Aorta (tissue), 5 donors: ENCODE data around the gene DMRTA1. TPM values are rescaled to one million over a fixed set of nuclear protein-coding genes. Genes with fewer than 3 reads are reported as not detected.

Experiments
- ATAC-seq: fragments of 200-7000 bp; cut with Tn5 transposase; one replicate; pipeline ENCODE4 v1.9.1; 2022; ENCODE audit warnings: moderate library complexity; ENCODE audit not compliant: low FRiP score
- DNase-seq, 2 donors: peaks; one replicate each; pipeline ENCODE4 v3.0.0-alpha.2; 2020
- H3K27ac ChIP-seq, 2 donors: one replicate each; pipeline ENCODE4 v1.5.1; 2013; ENCODE audit warnings: low read length in 2 of 2, mild to moderate bottlenecking in 2 of 2, moderate library complexity in 2 of 2, control low read depth in 1 of 2, inconsistent platforms in 1 of 2, low read depth in 1 of 2
- H3K27me3 ChIP-seq, 2 donors: one replicate each; pipeline ENCODE4 v1.6.1; 2013; ENCODE audit warnings: control low read depth in 1 of 2, low read length in 1 of 2, mild to moderate bottlenecking in 1 of 2, moderate library complexity in 1 of 2; ENCODE audit not compliant: insufficient read depth in 2 of 2, control insufficient read depth in 1 of 2
- H3K36me3 ChIP-seq, 2 donors: one replicate each; pipeline ENCODE4 v1.6.1; 2013; ENCODE audit warnings: control low read depth in 1 of 2, low read length in 1 of 2, mild to moderate bottlenecking in 1 of 2; ENCODE audit not compliant: insufficient read depth in 2 of 2, control insufficient read depth in 1 of 2
- H3K4me1 ChIP-seq, 2 donors: one replicate each; pipeline ENCODE4 v1.6.1; 2013; ENCODE audit warnings: low read length in 2 of 2, control low read depth in 1 of 2, mild to moderate bottlenecking in 1 of 2, moderate library complexity in 1 of 2; ENCODE audit not compliant: insufficient read depth in 2 of 2, control insufficient read depth in 1 of 2
- H3K4me3 ChIP-seq, 2 donors: one replicate each; pipeline ENCODE4 v1.5.1; 2013; ENCODE audit warnings: low read length in 2 of 2, control low read depth in 1 of 2, mild to moderate bottlenecking in 1 of 2
- H3K9me3 ChIP-seq: one replicate; pipeline ENCODE4 v1.6.1; 2013; ENCODE audit warnings: mild to moderate bottlenecking, low read length; ENCODE audit not compliant: control insufficient read depth
- WGBS, 2 donors: extraction: QIAGEN DNeasy Blood & Tissue Kit; methylation state at CpG; one replicate each; pipeline ENCODE4 v1.1.7; 2013; 5-methylcytosine and 5-hydroxymethylcytosine counted together
- intact Hi-C, 2 donors: fragments of 100-400 bp; cut with DNase I; formaldehyde crosslinking; loops; one replicate each; pipeline versions ENCODE4 v1.14.2 to v1.15.0; 2022
- long read RNA-seq, 2 donors: library from polyadenylated mRNA; unstranded; transcript quantifications; one replicate each; pipeline ENCODE4 v2.0.0, GENCODE V29; 2020 to 2021
- polyA plus RNA-seq, 2 donors: library from polyadenylated mRNA; stranded (reverse); fragments of 200-250 nt; gene quantifications; one replicate each; pipeline ENCODE4 v1.2.3, GENCODE V29; 2013
- total RNA-seq, 2 donors: library from RNA; stranded (reverse); fragmentation: NEBNext Ultra II Directional; extraction: Animal tissue kit (Norgen Biotek cat#: 25700); gene quantifications; one replicate each; pipeline ENCODE4 v1.2.1, GENCODE V29; 2021
- donor health status: healthy with polysubstance abuse.
- donor health status: Bipolar disorder and iron deficiency.
- donor health status: DM: no; HTN: no; CAD: no.
- donor health status: DM: no; HTN: no; CAD: no.
- donor health status: DM: yes; HTN: yes; CAD: no.

Gene DMRTA1, protein sequence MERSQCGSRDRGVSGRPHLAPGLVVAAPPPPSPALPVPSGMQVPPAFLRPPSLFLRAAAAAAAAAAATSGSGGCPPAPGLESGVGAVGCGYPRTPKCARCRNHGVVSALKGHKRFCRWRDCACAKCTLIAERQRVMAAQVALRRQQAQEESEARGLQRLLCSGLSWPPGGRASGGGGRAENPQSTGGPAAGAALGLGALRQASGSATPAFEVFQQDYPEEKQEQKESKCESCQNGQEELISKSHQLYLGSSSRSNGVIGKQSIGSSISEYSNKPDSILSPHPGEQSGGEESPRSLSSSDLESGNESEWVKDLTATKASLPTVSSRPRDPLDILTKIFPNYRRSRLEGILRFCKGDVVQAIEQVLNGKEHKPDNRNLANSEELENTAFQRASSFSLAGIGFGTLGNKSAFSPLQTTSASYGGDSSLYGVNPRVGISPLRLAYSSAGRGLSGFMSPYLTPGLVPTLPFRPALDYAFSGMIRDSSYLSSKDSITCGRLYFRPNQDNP
- total RNA-seq (under 1 TPM; 0.13 to 0.39 TPM), polyA plus RNA-seq (not detected)
- long read RNA-seq, donor 1, full-length matches to known transcripts, result 1 of 1 reads
- long read RNA-seq, donor 1, partial matches to known transcripts, result 0 of 1 reads
- long read RNA-seq, donor 1, other reads (novel, unspliced or antisense), result 0 of 1 reads
- long read RNA-seq, donor 2, result 0 reads

DNA sequence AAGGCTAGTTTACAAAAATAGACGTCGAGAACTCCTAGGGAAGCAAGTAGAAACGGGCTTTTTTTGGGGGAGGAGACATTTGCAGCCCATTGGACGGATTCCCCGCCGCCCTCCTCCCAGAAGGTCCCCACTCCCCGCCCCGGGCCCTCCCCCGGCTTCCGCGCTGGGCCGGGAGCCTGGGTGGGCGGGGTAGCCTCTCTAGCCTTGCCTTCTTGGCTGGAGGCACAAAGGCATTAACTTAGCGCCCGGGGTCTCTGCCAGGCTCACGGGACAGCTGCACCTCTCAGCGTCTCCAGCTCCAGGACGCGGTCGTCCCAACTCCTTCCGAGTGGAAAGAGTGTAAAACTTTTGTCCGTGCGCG is at the start of gene DMRTA1:
Gene DMRTA1 (plus strand): TSS at position 236 of the 361 bp plus-strand sequence. CDS start 242 bp downstream, outside the sequence.
- Histone ChIP-seq H3K4me1 (peaks cover 0 to 4% of the 10 kb centered on the region in 2 donors), H3K27me3 (no peaks in the 10 kb centered on the region), H3K27ac (peak within 1 kb of the TSS in 1 of 2 donors; percentile 74), H3K9me3 (no peaks in the 10 kb centered on the region), H3K4me3 (peak within 1 kb of the TSS; percentile 51 to 73), H3K36me3 (no peaks in the 10 kb centered on the region)
- DNase-seq (peak; percentile 84 to 93), ATAC-seq (peak; percentile 96)
- WGBS, 2 donors, result 1 to 2% methylated on average over 19 to 24 of the region's 24 CpGs
- intact Hi-C loops, result loop anchor here in 1 of 2 donors (10.0 kb wide), 1 partner anchor 632 kb away; no protein-coding TSS in a partner anchor

DNA sequence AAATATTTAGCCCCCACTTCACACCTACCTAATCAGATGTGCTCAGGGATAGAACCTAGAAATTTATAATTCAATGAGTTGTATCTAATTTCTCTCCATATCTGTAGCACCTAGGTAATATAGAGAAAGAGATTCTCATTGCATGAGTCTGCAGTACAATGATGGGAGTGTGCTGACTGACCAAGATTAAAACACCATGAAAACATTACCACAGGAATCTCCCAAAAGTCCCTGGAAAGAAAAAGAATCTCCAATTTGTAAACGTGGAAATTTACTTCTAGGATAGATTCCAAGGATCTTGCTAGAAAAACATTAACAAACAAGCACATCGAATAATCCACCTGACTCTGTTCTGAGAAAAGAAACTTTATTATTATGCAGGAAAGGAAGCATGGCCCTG is 45.0 kb upstream of the DMRTA1 start:
- H3K9me3 ChIP-seq, result peaks cover 6% of the 10 kb centered on the region
- H3K4me1 ChIP-seq, result no peaks in the 10 kb centered on the region
- H3K27me3 ChIP-seq, result no peaks in the 10 kb centered on the region
- no peak for ATAC-seq
- WGBS, 2 donors, result 34 to 35% methylated on average over 2 of the region's 2 CpGs
- no peak overlapping the region for H3K27ac ChIP-seq
- no peaks in the 10 kb centered on the region for H3K36me3 ChIP-seq
- no peak for DNase-seq
- H3K4me3 ChIP-seq, result no peak overlapping the region
- intact Hi-C loops, result no loop called here

DNA sequence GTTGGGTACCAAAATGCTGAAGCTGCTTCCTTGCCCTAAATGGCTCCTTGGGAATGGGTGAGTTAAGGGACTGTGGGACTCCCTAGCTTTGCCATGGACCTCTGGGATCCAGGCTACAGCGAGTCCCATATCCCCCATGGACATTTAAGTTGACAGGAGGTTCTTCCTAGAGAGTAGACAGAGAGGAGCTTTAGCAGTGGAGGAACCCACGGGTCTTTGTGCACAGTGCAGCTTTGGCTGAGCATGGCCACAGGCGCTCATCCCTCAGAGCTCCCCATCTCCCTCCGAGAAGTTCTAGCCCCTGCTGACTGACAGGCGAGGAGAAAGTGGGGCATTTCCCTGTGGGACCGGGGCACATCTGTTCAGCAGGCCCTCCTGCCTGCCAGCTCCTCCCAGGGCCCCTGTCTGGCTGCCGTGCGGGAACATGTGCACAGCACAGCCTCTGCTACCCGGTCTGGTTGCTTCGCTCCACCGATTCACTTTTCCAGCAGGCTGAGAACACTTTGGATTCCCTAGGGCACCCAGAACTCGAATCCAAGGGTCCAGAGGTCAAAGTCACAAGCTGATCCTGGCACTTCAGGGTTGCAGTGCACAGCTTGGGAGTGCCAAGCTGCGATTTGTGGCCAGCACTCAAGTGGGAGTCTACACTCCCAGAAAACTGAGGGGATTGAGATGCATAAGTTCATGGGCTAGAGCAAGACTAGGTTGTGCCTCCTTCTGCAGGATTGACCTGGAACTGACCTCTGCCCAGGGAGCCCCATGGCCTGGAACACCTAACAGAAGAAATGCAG is 40.6 kb upstream of the DMRTA1 start:
- Histone ChIP-seq H3K27ac (no peak overlapping the region), H3K4me1 (no peaks in the 10 kb centered on the region), H3K27me3 (no peaks in the 10 kb centered on the region), H3K9me3 (peaks cover 6% of the 10 kb centered on the region), H3K4me3 (no peak overlapping the region), H3K36me3 (no peaks in the 10 kb centered on the region)
- no peak for DNase-seq
- no peak for ATAC-seq
- intact Hi-C loops, result no loop called here
- WGBS, 2 donors, result 54 to 67% methylated on average over 13 of the region's 13 CpGs

DNA sequence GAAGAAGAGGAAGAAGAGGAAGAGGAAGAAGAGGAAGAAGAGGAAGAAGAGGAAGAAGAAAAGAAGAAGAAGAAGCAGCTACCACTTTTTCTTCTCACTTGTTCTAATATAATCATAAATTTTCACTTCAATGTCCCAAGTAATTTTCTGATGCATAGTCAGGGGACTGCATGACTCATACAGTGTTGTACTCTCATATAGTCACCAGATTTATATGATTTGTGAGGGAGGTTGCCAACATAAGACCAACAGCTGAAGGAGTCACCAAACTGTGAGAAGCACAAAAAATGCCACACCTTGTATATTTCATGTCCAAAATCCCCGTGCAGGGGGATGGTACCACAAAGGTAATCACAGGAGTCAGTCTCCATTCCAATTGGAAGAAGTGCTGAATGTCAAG is 32.7 kb upstream of the DMRTA1 start:
- Histone ChIP-seq H3K4me3 (no peak overlapping the region), H3K27me3 (no peaks in the 10 kb centered on the region), H3K27ac (no peak overlapping the region), H3K9me3 (no peaks in the 10 kb centered on the region), H3K4me1 (no peaks in the 10 kb centered on the region), H3K36me3 (no peaks in the 10 kb centered on the region)
- intact Hi-C loops, result no loop called here
- 66 to 68% methylated on average over 1 of the region's 1 CpG for WGBS, 2 donors
- no peak for DNase-seq
- no peak for ATAC-seq

DNA sequence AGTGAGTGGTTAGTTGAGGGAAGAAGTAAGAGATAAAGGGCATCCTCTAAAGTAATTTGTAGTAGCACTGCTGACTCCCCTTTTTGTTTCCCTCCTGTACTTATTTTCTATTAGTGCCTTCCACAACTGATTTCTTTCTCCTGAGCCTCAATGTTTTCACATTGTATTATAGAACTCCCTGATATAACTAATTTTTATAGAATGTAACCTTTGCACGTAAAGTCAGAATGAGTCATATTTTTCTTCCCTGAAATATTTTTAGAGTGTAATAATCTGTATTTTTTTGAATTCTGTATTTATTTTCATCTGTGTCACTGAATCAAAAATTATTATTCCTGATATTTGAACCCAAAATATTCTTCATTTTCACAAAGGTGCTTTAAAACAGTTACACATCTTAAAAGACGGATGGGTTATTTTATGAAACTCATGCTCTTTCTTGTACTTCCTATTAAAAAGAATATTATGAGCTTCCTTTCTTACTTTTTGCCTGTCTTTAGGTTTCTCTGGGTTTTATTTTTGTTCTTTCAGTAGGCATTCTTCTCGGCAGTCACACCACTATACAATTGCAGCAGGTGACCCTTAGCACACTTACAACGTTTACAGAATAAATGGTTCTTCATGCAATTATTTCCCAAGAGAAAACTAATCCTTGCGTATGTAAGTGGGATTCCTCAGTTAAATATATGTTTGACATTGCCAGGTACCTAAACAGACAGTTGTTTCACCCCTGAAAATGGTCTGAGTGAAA is 30.5 kb upstream of the DMRTA1 start:
- no peak for ATAC-seq
- intact Hi-C loops, result no loop called here
- Histone ChIP-seq H3K36me3 (no peaks in the 10 kb centered on the region), H3K27me3 (no peaks in the 10 kb centered on the region), H3K27ac (no peak overlapping the region), H3K4me1 (no peaks in the 10 kb centered on the region), H3K9me3 (no peaks in the 10 kb centered on the region), H3K4me3 (no peak overlapping the region)
- DNase-seq, result no peak
- WGBS, 2 donors, result 17 to 30% methylated on average over 5 of the region's 5 CpGs

DNA sequence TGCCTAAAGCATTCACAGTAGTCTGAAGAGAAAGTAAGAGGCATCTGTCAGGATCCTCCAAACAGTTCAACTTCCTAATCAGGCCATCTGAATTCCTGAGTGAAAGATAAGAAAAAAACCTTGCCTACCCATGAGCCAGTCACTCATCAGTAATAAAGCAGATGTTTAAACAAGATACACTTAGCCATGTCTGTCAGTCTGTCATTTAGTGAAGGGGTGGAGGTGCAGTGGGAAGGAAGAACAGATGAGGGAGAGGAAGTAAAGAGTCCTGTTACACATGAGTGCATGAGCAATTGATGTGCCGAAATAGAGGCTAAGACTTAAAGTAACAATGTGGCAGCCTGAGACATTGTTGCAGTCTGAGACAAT is 29.9 kb upstream of the DMRTA1 start:
- Histone ChIP-seq H3K36me3 (no peaks in the 10 kb centered on the region), H3K9me3 (no peaks in the 10 kb centered on the region), H3K27ac (no peak overlapping the region), H3K27me3 (no peaks in the 10 kb centered on the region), H3K4me1 (no peaks in the 10 kb centered on the region), H3K4me3 (no peak overlapping the region)
- 23 to 35% methylated on average over 1 of the region's 1 CpG for WGBS, 2 donors
- DNase-seq (no peak), ATAC-seq (no peak)
- intact Hi-C loops, result no loop called here

DNA sequence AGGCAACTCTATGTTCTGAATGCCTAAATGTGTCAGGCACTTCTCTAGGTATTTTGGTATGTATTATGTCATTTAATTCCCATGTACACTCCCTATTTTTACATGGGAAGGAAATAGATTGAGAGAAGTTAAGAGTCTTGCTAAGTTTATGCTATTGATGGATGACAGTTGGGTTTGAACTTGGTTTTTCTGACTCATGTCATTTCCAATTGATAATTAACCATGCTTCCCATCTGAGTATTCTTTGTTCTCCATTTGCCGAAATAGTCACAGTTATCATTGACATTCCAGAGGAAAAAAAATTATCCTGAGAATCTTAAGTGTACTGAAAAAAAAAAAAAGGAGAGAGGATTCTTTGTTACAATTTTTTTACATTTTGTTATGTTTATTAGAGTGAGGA is 23.1 kb upstream of the DMRTA1 start:
- DNase-seq (no peak), ATAC-seq (no peak)
- H3K27me3 ChIP-seq, result peaks cover 0 to 2% of the 10 kb centered on the region in 2 donors
- H3K9me3 ChIP-seq, result no peaks in the 10 kb centered on the region
- no peak overlapping the region for H3K27ac ChIP-seq
- intact Hi-C loops, result no loop called here
- 86 to 91% methylated on average over 1 of the region's 1 CpG for WGBS, 2 donors
- H3K4me1 ChIP-seq, result no peaks in the 10 kb centered on the region
- H3K4me3 ChIP-seq, result no peak overlapping the region
- no peaks in the 10 kb centered on the region for H3K36me3 ChIP-seq

DNA sequence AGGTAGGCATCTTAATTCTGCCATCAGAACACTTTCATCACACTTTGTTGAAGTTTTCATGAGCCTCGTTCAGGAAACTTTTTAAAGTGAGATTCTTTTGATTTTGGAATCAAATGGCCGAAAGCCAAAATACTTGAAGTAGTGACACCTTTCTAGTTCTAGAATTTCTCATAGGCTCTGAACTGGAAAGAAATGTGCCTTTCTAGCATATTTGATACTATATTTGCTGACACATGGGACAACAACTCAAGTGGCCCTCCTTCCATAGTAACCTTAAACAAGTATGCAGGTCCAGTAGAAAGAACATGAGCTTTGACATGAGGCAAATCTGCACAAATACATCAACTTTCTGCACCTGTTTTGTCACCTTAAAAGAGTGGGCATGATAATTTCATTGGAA is 22.0 kb upstream of the DMRTA1 start:
- Histone ChIP-seq H3K36me3 (no peaks in the 10 kb centered on the region), H3K27me3 (peaks cover 0 to 2% of the 10 kb centered on the region in 2 donors), H3K9me3 (no peaks in the 10 kb centered on the region), H3K27ac (no peak overlapping the region), H3K4me1 (no peaks in the 10 kb centered on the region), H3K4me3 (no peak overlapping the region)
- WGBS, 2 donors, result 72 to 77% methylated on average over 2 of the region's 2 CpGs
- ATAC-seq, result no peak
- intact Hi-C loops, result no loop called here
- no peak for DNase-seq
